Activated CD4-positive, alpha-beta memory T cell treated with anti-CD3 and anti-CD28 coated beads, Interleukin-2, amount 10 ng/mL, durations not matched to agents 7 days and 5 days (primary cell): ENCODE results near the gene NDST4. TPM values are rescaled to one million over a fixed set of nuclear protein-coding genes. Genes with fewer than 3 reads are reported as not detected.

Source experiments
- CTCF ChIA-PET: fragments of 350-600 bp; sonication (Branson Sonifier 250); formaldehyde crosslinking; loops from one replicate; lab custom pipeline; 2021; ENCODE audit warnings: antibody characterized with exemption, inconsistent platforms; lab: Charles Lee
- POLR2A ChIA-PET: fragments of 350-600 bp; sonication (Branson Sonifier 250); formaldehyde crosslinking; loops from one replicate; lab custom pipeline; 2021; ENCODE audit warnings: antibody characterized with exemption; lab: Charles Lee
- DNase-seq: peaks from one replicate; pipeline ENCODE4 v3.0.0-alpha.2; 2020
- H3K27ac Mint-ChIP-seq: one replicate; pipeline ENCODE4 v1.8.0; 2021; ENCODE audit warnings: mild to moderate bottlenecking, mixed read lengths
- H3K27me3 Mint-ChIP-seq: one replicate; pipeline ENCODE4 v1.8.0; 2021; ENCODE audit warnings: mixed read lengths
- H3K36me3 Mint-ChIP-seq: one replicate; pipeline ENCODE4 v1.8.0; 2021; ENCODE audit warnings: low read depth, mixed read lengths
- H3K4me1 Mint-ChIP-seq: one replicate; pipeline ENCODE4 v1.8.0; 2021; ENCODE audit warnings: mixed read lengths
- H3K4me3 Mint-ChIP-seq: one replicate; pipeline ENCODE4 v1.8.0; 2021; ENCODE audit warnings: mild to moderate bottlenecking, mixed read lengths
- H3K9me3 Mint-ChIP-seq: one replicate; pipeline ENCODE4 v1.8.0; 2021; ENCODE audit warnings: mixed read lengths
- total RNA-seq, 2 experiments: library from RNA; stranded (reverse); gene quantifications; one replicate each; pipeline ENCODE4 v1.2.3, GENCODE V29; 2021

The NDST4 gene
- total RNA-seq, 2 experiments from 2014 or later, result not detected

- POLR2A ChIA-PET, result no interaction called here
- DNase-seq, result no peak
- Mint-ChIP-seq H3K9me3 (no peaks in the 10 kb centered on the region), H3K4me3 (no peak overlapping the region), H3K27me3 (no peaks in the 10 kb centered on the region), H3K4me1 (no peaks in the 10 kb centered on the region), H3K36me3 (no peaks in the 10 kb centered on the region), H3K27ac (no peak overlapping the region)
- CTCF ChIA-PET, result interaction anchor here (1.3 kb wide), 1 partner anchor 59 kb away, joined by 3 read pairs; no protein-coding TSS in a partner anchor
Observed at GRCh38 chr4:114866901-114867670, 246.3 kb downstream of the NDST4 start.

- no peak for DNase-seq
- no peaks in the 10 kb centered on the region for H3K27me3 Mint-ChIP-seq
- H3K36me3 Mint-ChIP-seq, result no peaks in the 10 kb centered on the region
- ChIA-PET POLR2A (no interaction called here), CTCF (no interaction called here)
- no peaks in the 10 kb centered on the region for H3K9me3 Mint-ChIP-seq
- no peaks in the 10 kb centered on the region for H3K4me1 Mint-ChIP-seq
- no peak overlapping the region for H3K4me3 Mint-ChIP-seq
- H3K27ac Mint-ChIP-seq, result no peak overlapping the region
Observed at GRCh38 chr4:114864060-114864459, 249.4 kb downstream of the NDST4 start.

- CTCF ChIA-PET, result no interaction called here
- Mint-ChIP-seq H3K9me3 (no peaks in the 10 kb centered on the region), H3K27me3 (no peaks in the 10 kb centered on the region), H3K36me3 (no peaks in the 10 kb centered on the region), H3K4me1 (no peaks in the 10 kb centered on the region), H3K27ac (no peak overlapping the region), H3K4me3 (no peak overlapping the region)
- DNase-seq, result no peak
- POLR2A ChIA-PET, result no interaction called here
Observed at GRCh38 chr4:114860786-114861185, 252.6 kb downstream of the NDST4 start.

GRCh38 chr4:114857831-114858230 lies 255.6 kb downstream of the NDST4 start:
- H3K4me3 Mint-ChIP-seq, result no peak overlapping the region
- ChIA-PET CTCF (no interaction called here), POLR2A (no interaction called here)
- H3K9me3 Mint-ChIP-seq, result no peaks in the 10 kb centered on the region
- no peak for DNase-seq
- H3K4me1 Mint-ChIP-seq, result no peaks in the 10 kb centered on the region
- no peaks in the 10 kb centered on the region for H3K27me3 Mint-ChIP-seq
- H3K36me3 Mint-ChIP-seq, result no peaks in the 10 kb centered on the region
- no peak overlapping the region for H3K27ac Mint-ChIP-seq

GRCh38 chr4:114839986-114840385 lies 273.4 kb downstream of the NDST4 start:
- no peaks in the 10 kb centered on the region for H3K36me3 Mint-ChIP-seq
- no peaks in the 10 kb centered on the region for H3K4me1 Mint-ChIP-seq
- no peak overlapping the region for H3K4me3 Mint-ChIP-seq
- ChIA-PET CTCF (no interaction called here), POLR2A (no interaction called here)
- DNase-seq, result no peak
- H3K27ac Mint-ChIP-seq, result no peak overlapping the region
- H3K27me3 Mint-ChIP-seq, result no peaks in the 10 kb centered on the region
- no peaks in the 10 kb centered on the region for H3K9me3 Mint-ChIP-seq

- ChIA-PET POLR2A (no interaction called here), CTCF (no interaction called here)
- no peaks in the 10 kb centered on the region for H3K27me3 Mint-ChIP-seq
- no peak for DNase-seq
- H3K4me1 Mint-ChIP-seq, result no peaks in the 10 kb centered on the region
- no peak overlapping the region for H3K4me3 Mint-ChIP-seq
- H3K27ac Mint-ChIP-seq, result no peak overlapping the region
- H3K36me3 Mint-ChIP-seq, result no peaks in the 10 kb centered on the region
- no peaks in the 10 kb centered on the region for H3K9me3 Mint-ChIP-seq
Observed at GRCh38 chr4:114830628-114831027, 282.8 kb downstream of the NDST4 start.

GRCh38 chr4:114827651-114828050 lies 285.8 kb downstream of the NDST4 start:
- DNase-seq, result no peak
- Mint-ChIP-seq H3K4me1 (no peaks in the 10 kb centered on the region), H3K9me3 (no peaks in the 10 kb centered on the region), H3K4me3 (no peak overlapping the region), H3K27me3 (no peaks in the 10 kb centered on the region), H3K36me3 (no peaks in the 10 kb centered on the region), H3K27ac (no peak overlapping the region)
- CTCF ChIA-PET, result no interaction called here
- POLR2A ChIA-PET, result no interaction called here

GRCh38 chr4:114815760-114816159 lies 297.7 kb downstream of the NDST4 start:
- no peak overlapping the region for H3K4me3 Mint-ChIP-seq
- H3K4me1 Mint-ChIP-seq, result no peaks in the 10 kb centered on the region
- H3K36me3 Mint-ChIP-seq, result no peaks in the 10 kb centered on the region
- POLR2A ChIA-PET, result no interaction called here
- H3K9me3 Mint-ChIP-seq, result no peaks in the 10 kb centered on the region
- CTCF ChIA-PET, result interaction anchor here (1.0 kb wide), 1 partner anchor 8 kb away, joined by 3 read pairs; no protein-coding TSS in a partner anchor
- H3K27ac Mint-ChIP-seq, result no peak overlapping the region
- DNase-seq, result no peak
- no peaks in the 10 kb centered on the region for H3K27me3 Mint-ChIP-seq

- Mint-ChIP-seq H3K27ac (no peak overlapping the region), H3K27me3 (no peaks in the 10 kb centered on the region), H3K4me1 (no peaks in the 10 kb centered on the region), H3K9me3 (no peaks in the 10 kb centered on the region), H3K4me3 (no peak overlapping the region), H3K36me3 (no peaks in the 10 kb centered on the region)
- CTCF ChIA-PET, result no interaction called here
- POLR2A ChIA-PET, result no interaction called here
- DNase-seq, result no peak
Observed at GRCh38 chr4:114813961-114814360, 299.5 kb downstream of the NDST4 start.

- Mint-ChIP-seq H3K4me3 (no peak overlapping the region), H3K27me3 (no peaks in the 10 kb centered on the region), H3K27ac (no peak overlapping the region), H3K36me3 (no peaks in the 10 kb centered on the region), H3K9me3 (no peaks in the 10 kb centered on the region), H3K4me1 (no peaks in the 10 kb centered on the region)
- POLR2A ChIA-PET, result no interaction called here
- no peak for DNase-seq
- CTCF ChIA-PET, result no interaction called here
Observed at GRCh38 chr4:114811564-114812301, 301.7 kb downstream of the NDST4 start.

- Mint-ChIP-seq H3K9me3 (no peaks in the 10 kb centered on the region), H3K4me3 (no peak overlapping the region), H3K27ac (no peak overlapping the region), H3K27me3 (no peaks in the 10 kb centered on the region), H3K36me3 (no peaks in the 10 kb centered on the region), H3K4me1 (no peaks in the 10 kb centered on the region)
- peak; percentile 37 for DNase-seq
- POLR2A ChIA-PET, result no interaction called here
- CTCF ChIA-PET, result interaction anchor here (0.8 to 1.4 kb wide), 9 partner anchors 8 to 420 kb away, joined by 3 to 5 read pairs (median 3); no protein-coding TSS in a partner anchor
Observed at GRCh38 chr4:114807759-114808404, 305.5 kb downstream of the NDST4 start.

GRCh38 chr4:114807357-114807756 lies 306.1 kb downstream of the NDST4 start:
- Mint-ChIP-seq H3K36me3 (no peaks in the 10 kb centered on the region), H3K4me1 (no peaks in the 10 kb centered on the region), H3K27me3 (no peaks in the 10 kb centered on the region), H3K4me3 (no peak overlapping the region), H3K9me3 (no peaks in the 10 kb centered on the region), H3K27ac (no peak overlapping the region)
- no peak for DNase-seq
- ChIA-PET POLR2A (no interaction called here), CTCF (interaction anchor here (0.8 to 1.4 kb wide), 5 partner anchors 8 to 419 kb away, joined by 3 to 5 read pairs (median 3); no protein-coding TSS in a partner anchor)

GRCh38 chr4:114791976-114792375 lies 321.4 kb downstream of the NDST4 start:
- Mint-ChIP-seq H3K4me3 (no peak overlapping the region), H3K36me3 (no peaks in the 10 kb centered on the region), H3K27me3 (no peaks in the 10 kb centered on the region), H3K27ac (no peak overlapping the region), H3K4me1 (no peaks in the 10 kb centered on the region), H3K9me3 (no peaks in the 10 kb centered on the region)
- ChIA-PET CTCF (no interaction called here), POLR2A (no interaction called here)
- no peak for DNase-seq
